PC-3 (cell line): Measurements from ENCODE around the gene SEMA4A. TPM values are rescaled to one million over a fixed set of nuclear protein-coding genes. Genes with fewer than 3 reads are reported as not detected.

ENCODE experiments used
- ATAC-seq: fragments of 200-7000 bp; cut with Tn5 transposase; 2 replicates; pipeline ENCODE4 v1.9.1; 2020; ENCODE audit warnings: mild to moderate bottlenecking, moderate library complexity
- BruUV-seq: library from RNA; stranded (reverse); fragments of 400-500 nt; replicated peaks from 2 replicates; lab custom pipeline; 2021; lab: Mats Ljungman, UMichigan
- CTCF ChIA-PET: fragments of 300-600 bp; sonication (Branson Sonifier 250); formaldehyde crosslinking; loops from one replicate; lab custom pipeline; 2022; ENCODE audit warnings: antibody characterized with exemption; lab: Charles Lee
- POLR2A ChIA-PET: fragments of 300-600 bp; sonication (Branson Sonifier 250); formaldehyde crosslinking; loops from one replicate; lab custom pipeline; 2022; ENCODE audit warnings: antibody characterized with exemption; ENCODE audit not compliant: unreplicated experiment; lab: Charles Lee
- DNase-seq: peaks from one replicate; pipeline ENCODE4 v3.0.0-alpha.2; 2015
- H2AFZ ChIP-seq: fragments of 300-600 bp; sonication (generic); 2 replicates; pipeline ENCODE4 v1.6.0; 2016; ENCODE audit warnings: antibody characterized with exemption, low read length
- H3F3A ChIP-seq: fragments of 300-600 bp; sonication (generic); one replicate; pipeline ENCODE4 v1.6.0; 2017; ENCODE audit warnings: antibody characterized with exemption, low read length, control low read depth, mild to moderate bottlenecking; ENCODE audit not compliant: unreplicated experiment
- H3K27ac ChIP-seq: fragments of 300-600 bp; sonication (generic); 2 replicates; pipeline ENCODE4 v1.5.1; 2016; ENCODE audit warnings: mild to moderate bottlenecking, low read length
- H3K27me3 ChIP-seq: fragments of 300-600 bp; sonication (generic); 2 replicates; pipeline ENCODE4 v1.6.1; 2016; ENCODE audit warnings: low read length, mixed read lengths
- H3K36me3 ChIP-seq: fragments of 300-600 bp; sonication (generic); 2 replicates; pipeline ENCODE4 v1.6.1; 2016; ENCODE audit warnings: low read depth, mixed run types, low read length, mixed read lengths
- H3K4me1 ChIP-seq: fragments of 300-600 bp; sonication (generic); 2 replicates; pipeline ENCODE4 v1.5.1; 2016; ENCODE audit warnings: low read length; ENCODE audit not compliant: insufficient read depth
- H3K4me2 ChIP-seq: fragments of 300-600 bp; sonication (generic); 2 replicates; pipeline ENCODE4 v1.6.0; 2016; ENCODE audit warnings: low read length
- H3K4me3 ChIP-seq: fragments of 300-600 bp; sonication (generic); 2 replicates; pipeline ENCODE4 v1.5.1; 2016; ENCODE audit warnings: mild to moderate bottlenecking, low read length, mixed read lengths
- H3K79me2 ChIP-seq: fragments of 300-600 bp; sonication (generic); 2 replicates; pipeline ENCODE4 v1.6.1; 2017; ENCODE audit warnings: low read length, mixed read lengths
- H3K9ac ChIP-seq: fragments of 300-600 bp; sonication (generic); 2 replicates; pipeline ENCODE4 v1.6.0; 2016; ENCODE audit warnings: mild to moderate bottlenecking, low read length
- H3K9me2 ChIP-seq: fragments of 300-600 bp; sonication (generic); replicated peaks from 2 replicates; pipeline ENCODE4 v1.6.1; 2016; ENCODE audit warnings: mixed run types, low read length, mixed read lengths
- H3K9me3 ChIP-seq: fragments of 300-600 bp; sonication (generic); 2 replicates; pipeline ENCODE4 v1.6.1; 2016; ENCODE audit warnings: low read length, mixed read lengths
- H4K20me1 ChIP-seq: fragments of 300-600 bp; sonication (generic); 2 replicates; pipeline ENCODE4 v1.6.1; 2016; ENCODE audit warnings: low read length, mixed read lengths
- EZH2 ChIP-seq: fragments of 300-600 bp; sonication (generic); IDR thresholded peaks from one replicate; pipeline ENCODE4 v1.6.1; 2017; ENCODE audit warnings: antibody characterized with exemption, mild to moderate bottlenecking, low read length; ENCODE audit not compliant: unreplicated experiment
- EZH2phosphoT487 ChIP-seq: fragments of 300-600 bp; sonication (generic); IDR thresholded peaks from 2 replicates; pipeline ENCODE4 v1.6.1; 2018; ENCODE audit warnings: mild to moderate bottlenecking, antibody characterized with exemption, low read length, borderline replicate concordance
- intact Hi-C: fragments of 100-400 bp; cut with micrococcal nuclease; formaldehyde crosslinking; loops from 2 replicates; pipeline ENCODE4 v1.9.0; 2023
- total RNA-seq: library from RNA; depleted of rRNA; stranded (reverse); fragments of >200 nt; gene quantifications from 2 replicates; pipeline ENCODE4 v1.2.3, GENCODE V29; 2014
- TF ChIP-seq, protein P1 (sequence below): fragments of 300-600 bp; sonication (generic); conservative IDR thresholded peaks from 2 replicates; pipeline ENCODE4 v1.5.1; 2017; ENCODE audit warnings: antibody characterized with exemption, low read depth, mild to moderate bottlenecking, low read length

Gene SEMA4A
- total RNA-seq, 1 experiment from 2014 or later: 5.8 TPM

DNA sequence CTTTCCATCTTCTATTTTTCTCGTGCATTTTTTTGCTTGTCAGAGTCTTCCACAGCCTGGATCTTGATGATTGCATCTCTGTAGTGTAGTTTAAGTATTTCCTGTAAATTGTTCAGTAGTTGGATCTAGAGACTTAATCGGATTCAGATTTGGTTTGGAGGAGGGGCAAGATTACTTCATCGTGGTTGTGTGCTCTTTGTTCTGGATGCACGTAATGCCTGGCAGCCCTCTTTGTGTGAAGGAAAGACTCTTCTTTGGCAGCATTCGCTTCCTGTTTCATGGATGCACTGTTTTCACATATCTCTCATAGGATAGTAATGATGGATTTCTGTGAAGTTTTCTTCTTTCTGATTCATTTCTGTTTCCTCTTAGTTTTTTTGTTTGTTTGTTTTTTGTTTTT, 14.2 kb downstream of the SEMA4A start:
- TF ChIP-seq EZH2phosphoT487 (no peak), EZH2 (no peak)
- TF ChIP-seq, protein P1, sequence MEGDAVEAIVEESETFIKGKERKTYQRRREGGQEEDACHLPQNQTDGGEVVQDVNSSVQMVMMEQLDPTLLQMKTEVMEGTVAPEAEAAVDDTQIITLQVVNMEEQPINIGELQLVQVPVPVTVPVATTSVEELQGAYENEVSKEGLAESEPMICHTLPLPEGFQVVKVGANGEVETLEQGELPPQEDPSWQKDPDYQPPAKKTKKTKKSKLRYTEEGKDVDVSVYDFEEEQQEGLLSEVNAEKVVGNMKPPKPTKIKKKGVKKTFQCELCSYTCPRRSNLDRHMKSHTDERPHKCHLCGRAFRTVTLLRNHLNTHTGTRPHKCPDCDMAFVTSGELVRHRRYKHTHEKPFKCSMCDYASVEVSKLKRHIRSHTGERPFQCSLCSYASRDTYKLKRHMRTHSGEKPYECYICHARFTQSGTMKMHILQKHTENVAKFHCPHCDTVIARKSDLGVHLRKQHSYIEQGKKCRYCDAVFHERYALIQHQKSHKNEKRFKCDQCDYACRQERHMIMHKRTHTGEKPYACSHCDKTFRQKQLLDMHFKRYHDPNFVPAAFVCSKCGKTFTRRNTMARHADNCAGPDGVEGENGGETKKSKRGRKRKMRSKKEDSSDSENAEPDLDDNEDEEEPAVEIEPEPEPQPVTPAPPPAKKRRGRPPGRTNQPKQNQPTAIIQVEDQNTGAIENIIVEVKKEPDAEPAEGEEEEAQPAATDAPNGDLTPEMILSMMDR: no peak
- Histone ChIP-seq H3K79me2 (no peaks in the 10 kb centered on the region), H3F3A (no peaks in the 10 kb centered on the region), H3K9ac (no peak overlapping the region), H3K9me3 (no peaks in the 10 kb centered on the region), H3K27ac (no peak overlapping the region), H4K20me1 (no peaks in the 10 kb centered on the region), H2AFZ (no peak overlapping the region), H3K36me3 (no peaks in the 10 kb centered on the region), H3K27me3 (no peaks in the 10 kb centered on the region), H3K4me1 (peaks cover 12% of the 10 kb centered on the region), H3K4me3 (no peak overlapping the region), H3K9me2 (no peaks in the 10 kb centered on the region), H3K4me2 (no peak overlapping the region)
- intact Hi-C loops: no loop called here
- DNase-seq (no peak), ATAC-seq (no peak)
- ChIA-PET CTCF (no interaction called here), POLR2A (interaction anchor here (0.5 kb wide), 1 partner anchor 45 kb away, joined by 3 read pairs; the partner anchor contains the start of gene PMF1)
- BruUV-seq: no TSS peak

DNA sequence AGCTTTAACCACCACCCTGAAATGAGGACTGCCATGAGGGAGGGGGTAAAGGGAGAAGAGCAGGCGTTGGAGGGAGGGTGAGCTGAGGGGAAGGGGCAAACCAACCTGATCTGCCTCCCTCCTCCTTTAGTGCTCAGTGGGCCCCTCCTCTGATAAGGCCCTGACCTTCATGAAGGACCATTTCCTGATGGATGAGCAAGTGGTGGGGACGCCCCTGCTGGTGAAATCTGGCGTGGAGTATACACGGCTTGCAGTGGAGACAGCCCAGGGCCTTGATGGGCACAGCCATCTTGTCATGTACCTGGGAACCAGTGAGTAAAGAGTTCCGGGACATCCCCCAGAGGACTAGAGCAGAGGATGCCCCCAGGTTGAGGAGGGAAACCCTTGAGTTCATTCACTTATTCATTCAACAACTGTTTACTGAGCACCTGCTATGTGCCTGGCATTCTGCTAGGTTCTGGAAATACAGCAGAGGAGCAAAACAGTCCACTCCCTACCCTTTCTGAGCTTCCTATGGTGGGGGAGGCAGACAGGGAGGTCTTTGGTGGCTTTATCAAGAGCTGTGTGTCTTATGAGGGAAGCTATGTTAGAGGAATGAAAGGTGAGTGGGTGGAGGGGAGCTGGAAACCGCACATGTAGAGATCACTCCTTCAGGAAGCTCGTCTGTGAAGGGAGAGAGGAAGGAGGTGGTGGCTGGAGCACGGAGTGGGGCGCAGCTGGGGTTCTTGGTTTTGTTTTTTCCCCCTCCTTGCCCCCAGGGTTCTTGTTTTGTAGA, 19.5 kb downstream of the SEMA4A start:
- POLR2A ChIA-PET: no interaction called here
- no peaks in the 10 kb centered on the region for H3K36me3 ChIP-seq

More for the DNA sequence above, 19.5 kb downstream of the SEMA4A start:
- H3K4me3 ChIP-seq: no peak overlapping the region
- CTCF ChIA-PET: no interaction called here
- intact Hi-C loops: no loop called here
- no peaks in the 10 kb centered on the region for H3F3A ChIP-seq
- no peak for ATAC-seq
- BruUV-seq: no TSS peak
- H3K4me1 ChIP-seq: no peaks in the 10 kb centered on the region
- H3K79me2 ChIP-seq: no peaks in the 10 kb centered on the region
- H3K4me2 ChIP-seq: no peak overlapping the region
- no peaks in the 10 kb centered on the region for H4K20me1 ChIP-seq
- no peaks in the 10 kb centered on the region for H3K9me3 ChIP-seq
- H3K9ac ChIP-seq: no peak overlapping the region
- H2AFZ ChIP-seq: no peak overlapping the region
- no peaks in the 10 kb centered on the region for H3K9me2 ChIP-seq
- no peak for DNase-seq
- no peak for TF ChIP-seq EZH2
- TF ChIP-seq, protein P1: peak; percentile 30; the same call in 1 of the 2 replicates
- no peaks in the 10 kb centered on the region for H3K27me3 ChIP-seq
- no peak overlapping the region for H3K27ac ChIP-seq
